Measurements from ENCODE around the gene FRMD4A.

FRMD4A gene

GRCh38 chr10:13632884-13633440, 697.8 kb downstream of the FRMD4A start:
- no peak for DNase-seq (ENCODE audit: extremely low spot score)
- POLR2A ChIA-PET = no interaction called here
- CTCF ChIA-PET = no interaction called here
- no peak for TF ChIP-seq SP1 (IDR thresholded peaks at IDR 0.05)
- TF ChIP-seq NFRKB (IDR thresholded peaks at IDR 0.05) = no peak
- TF ChIP-seq FOXA1 (IDR thresholded peaks at IDR 0.05) = no peak
- TF ChIP-seq PKNOX1 (IDR thresholded peaks at IDR 0.05) = no peak
- no peak for TF ChIP-seq ELF4 (IDR thresholded peaks at IDR 0.05)

DNA sequence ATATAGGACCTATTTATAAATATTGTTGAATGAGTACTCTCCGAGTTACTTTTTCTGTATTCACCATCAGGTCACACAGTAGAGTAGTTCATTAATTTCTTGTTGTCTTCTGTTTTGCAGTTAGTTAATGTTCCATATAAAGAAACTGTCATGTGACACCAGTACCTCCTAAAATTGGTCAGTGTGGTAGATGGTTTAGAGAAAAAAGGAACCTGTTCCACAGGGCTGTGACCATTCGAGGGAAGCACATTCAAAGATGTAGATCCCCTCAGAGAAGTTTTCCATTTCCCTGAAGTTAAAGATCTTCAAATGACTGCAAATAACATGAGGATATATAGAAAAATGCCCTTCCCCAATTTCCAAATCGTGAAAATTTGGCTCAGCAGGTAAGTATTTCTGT, 698.3 kb downstream of the FRMD4A start:
- ChIA-PET CTCF (no interaction called here), POLR2A (no interaction called here)
- TF ChIP-seq TARDBP (IDR thresholded peaks at IDR 0.05) (no peak), ZNF384 (IDR thresholded peaks at IDR 0.05) (no peak), L3MBTL2 (conservative IDR thresholded peaks at IDR 0.05) (no peak), SUZ12 (IDR thresholded peaks at IDR 0.05) (no peak), NFRKB (IDR thresholded peaks at IDR 0.05) (no peak)
- no peak for DNase-seq (ENCODE audit: extremely low spot score)

- POLR2A ChIA-PET = no interaction called here
- DNase-seq (ENCODE audit: extremely low spot score) = no peak
- CTCF ChIA-PET = no interaction called here
These were observed 699.1 kb downstream of the FRMD4A start for GRCh38 chr10:13631594-13631993.

DNA sequence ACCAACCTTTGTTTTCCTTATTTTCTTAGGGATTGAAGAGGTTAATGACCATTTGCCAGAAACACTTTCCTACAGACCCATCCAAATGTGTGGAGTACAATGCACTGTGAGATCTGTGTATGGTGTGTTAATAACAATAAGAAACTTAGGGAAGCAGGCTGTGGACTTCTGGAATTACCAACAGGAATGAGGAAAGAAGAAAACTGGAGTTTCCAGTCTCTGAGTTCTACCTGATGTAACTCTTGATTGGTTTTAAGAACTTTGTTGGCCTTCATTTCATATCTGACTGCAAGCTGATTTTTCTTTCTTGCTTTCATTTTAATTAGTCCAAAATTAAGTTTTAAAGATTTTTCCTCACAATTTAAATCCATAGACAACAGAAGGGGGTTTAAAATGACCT, 700.5 kb downstream of the FRMD4A start:
- POLR2A ChIA-PET = interaction anchor here (1.0 kb wide), 1 partner anchor 9 kb away, joined by 3 read pairs; no protein-coding TSS in a partner anchor
- CTCF ChIA-PET = no interaction called here
- DNase-seq (ENCODE audit: extremely low spot score) = no peak
- TF ChIP-seq L3MBTL2 (conservative IDR thresholded peaks at IDR 0.05) (no peak), TARDBP (IDR thresholded peaks at IDR 0.05) (no peak), SUZ12 (IDR thresholded peaks at IDR 0.05) (no peak), HDGF (IDR thresholded peaks at IDR 0.05; ENCODE audit: borderline replicate concordance) (no peak), ELF4 (IDR thresholded peaks at IDR 0.05) (no peak), ZNF384 (IDR thresholded peaks at IDR 0.05) (no peak), ARNT (IDR thresholded peaks at IDR 0.05) (no peak), FOXA1 (IDR thresholded peaks at IDR 0.05) (no peak), FOXK2 (IDR thresholded peaks at IDR 0.05) (no peak), NFRKB (IDR thresholded peaks at IDR 0.05) (no peak), CTBP1 (IDR thresholded peaks at IDR 0.05; ENCODE audit: borderline replicate concordance) (no peak), FOXM1 (IDR thresholded peaks at IDR 0.05; ENCODE audit: borderline replicate concordance) (no peak)

More at GRCh38 chr10:13631594-13631993, 699.1 kb downstream of the FRMD4A start:
- no peak for TF ChIP-seq L3MBTL2 (conservative IDR thresholded peaks at IDR 0.05)
- no peak for TF ChIP-seq SP1 (IDR thresholded peaks at IDR 0.05)
- no peak for TF ChIP-seq SUZ12 (IDR thresholded peaks at IDR 0.05)
- TF ChIP-seq ELF4 (IDR thresholded peaks at IDR 0.05) = no peak
- TF ChIP-seq FOXK2 (IDR thresholded peaks at IDR 0.05) = no peak

DNA sequence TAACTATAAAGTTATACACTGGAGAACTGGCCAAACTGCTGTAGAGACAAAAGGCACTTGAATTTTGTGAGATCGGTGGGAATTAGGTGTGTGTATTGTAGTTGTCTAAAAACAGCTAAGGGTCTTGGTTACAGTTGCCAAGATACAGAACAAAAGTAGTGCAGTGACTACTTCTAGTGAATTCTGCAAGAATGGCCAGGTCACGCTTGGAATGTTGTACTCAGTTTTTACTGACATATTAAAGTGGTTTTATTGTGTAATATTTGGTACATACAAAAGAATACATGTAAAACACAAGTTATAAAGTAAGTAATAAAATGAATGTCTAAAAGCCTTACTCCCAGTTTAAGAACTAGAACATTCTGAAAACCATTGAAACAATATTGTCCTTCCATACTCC, 701.6 kb downstream of the FRMD4A start:
- no peak for TF ChIP-seq ZNF384 (IDR thresholded peaks at IDR 0.05)
- no peak for TF ChIP-seq HDGF (IDR thresholded peaks at IDR 0.05; ENCODE audit: borderline replicate concordance)
- no peak for TF ChIP-seq SP1 (IDR thresholded peaks at IDR 0.05)
- ChIA-PET CTCF (no interaction called here), POLR2A (interaction anchor here (1.0 kb wide), 1 partner anchor 8 kb away, joined by 3 read pairs; no protein-coding TSS in a partner anchor)
- no peak for DNase-seq (ENCODE audit: extremely low spot score)

DNA sequence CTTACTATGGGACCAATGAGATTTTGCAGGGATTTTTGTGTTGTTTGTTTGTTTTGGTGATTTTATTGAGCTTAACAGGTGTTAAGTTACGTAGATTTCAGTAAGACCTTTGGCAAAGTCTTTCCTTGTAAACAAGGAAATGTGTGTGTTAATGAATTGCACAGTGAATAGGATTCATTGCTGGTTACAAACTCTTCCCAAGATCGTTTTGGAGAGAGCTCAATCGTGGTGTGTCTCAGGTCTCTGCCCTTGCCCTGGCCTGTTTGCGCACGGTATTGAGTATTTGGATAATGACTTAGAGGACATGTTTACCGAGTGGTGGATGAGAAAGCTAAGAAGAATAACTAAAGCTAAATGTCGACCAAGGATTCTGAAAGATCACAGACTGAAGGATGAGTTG, 702.1 kb downstream of the FRMD4A start:
- ChIA-PET POLR2A (no interaction called here), CTCF (no interaction called here)
- no peak for TF ChIP-seq L3MBTL2 (conservative IDR thresholded peaks at IDR 0.05)
- no peak for TF ChIP-seq LEF1 (IDR thresholded peaks at IDR 0.05; ENCODE audit: borderline replicate concordance)
- TF ChIP-seq ARNT (IDR thresholded peaks at IDR 0.05) = no peak
- no peak for TF ChIP-seq ZNF384 (IDR thresholded peaks at IDR 0.05)
- TF ChIP-seq PKNOX1 (IDR thresholded peaks at IDR 0.05) = no peak
- no peak for TF ChIP-seq CTBP1 (IDR thresholded peaks at IDR 0.05; ENCODE audit: borderline replicate concordance)
- no peak for TF ChIP-seq FOXM1 (IDR thresholded peaks at IDR 0.05; ENCODE audit: borderline replicate concordance)
- TF ChIP-seq FOXA1 (IDR thresholded peaks at IDR 0.05) = no peak
- TF ChIP-seq ELF4 (IDR thresholded peaks at IDR 0.05) = no peak
- no peak for TF ChIP-seq NFRKB (IDR thresholded peaks at IDR 0.05)
- no peak for TF ChIP-seq FOXK2 (IDR thresholded peaks at IDR 0.05)
- TF ChIP-seq BHLHE40 (IDR thresholded peaks at IDR 0.05; ENCODE audit: borderline replicate concordance) = no peak
- no peak for DNase-seq (ENCODE audit: extremely low spot score)

GRCh38 chr10:13627459-13628310, 703.0 kb downstream of the FRMD4A start:
- ChIA-PET POLR2A (no interaction called here), CTCF (no interaction called here)
- no peak for TF ChIP-seq FOXA1 (IDR thresholded peaks at IDR 0.05)
- TF ChIP-seq BHLHE40 (IDR thresholded peaks at IDR 0.05; ENCODE audit: borderline replicate concordance) = no peak
- no peak for TF ChIP-seq ZNF384 (IDR thresholded peaks at IDR 0.05)
- TF ChIP-seq SP1 (IDR thresholded peaks at IDR 0.05) = no peak
- TF ChIP-seq FOXM1 (IDR thresholded peaks at IDR 0.05; ENCODE audit: borderline replicate concordance) = no peak
- TF ChIP-seq ELF4 (IDR thresholded peaks at IDR 0.05) = no peak
- DNase-seq (ENCODE audit: extremely low spot score) = no peak
